Measurements from ENCODE around the gene PUS7L. TPM values are rescaled to one million over a fixed set of nuclear protein-coding genes. Genes with fewer than 3 reads are reported as not detected.
A peak's percentile ranks its signal among the peaks of the same experiment; 100 is the strongest.

Gene PUS7L
- polyA plus RNA-seq, 2 donors: 1.7 to 1.9 TPM

DNA sequence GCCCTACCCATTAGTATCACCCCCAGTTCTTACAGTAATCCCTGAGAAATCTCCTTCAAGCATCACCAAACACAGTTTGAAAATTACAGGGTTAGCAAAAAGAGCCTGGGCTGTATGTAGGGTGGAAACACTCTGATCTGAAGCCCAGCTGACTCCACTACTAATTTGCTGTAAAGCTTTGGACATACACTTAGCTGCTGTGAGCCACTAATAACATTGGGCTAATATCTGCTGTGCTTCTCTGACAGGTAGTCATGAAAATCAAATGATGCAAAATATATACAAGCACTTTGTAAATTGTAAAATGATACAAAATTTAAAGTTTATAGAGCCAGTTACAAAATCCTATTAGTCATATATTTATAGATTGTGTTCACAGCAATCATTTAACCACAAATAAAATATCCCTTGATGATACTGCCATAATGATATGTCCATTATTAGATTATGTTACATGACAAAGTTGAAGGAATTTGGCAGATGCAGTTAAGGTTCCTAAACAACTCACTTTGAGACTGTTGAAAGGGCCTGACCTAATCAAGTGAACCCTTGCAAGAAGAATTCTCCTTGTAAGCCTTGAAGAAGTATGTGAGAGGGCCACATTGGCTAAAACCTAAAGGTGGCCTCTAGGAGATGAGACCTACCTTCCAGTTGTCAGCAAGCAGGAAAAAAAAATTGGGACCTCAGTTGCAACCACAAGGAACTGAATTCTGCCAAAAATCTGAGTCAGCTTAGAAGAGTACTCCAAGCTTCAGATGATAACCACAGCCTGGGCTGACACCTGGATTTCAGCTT is 28.5 kb upstream of the PUS7L start:
- Histone ChIP-seq H3K9me3 (ENCODE audit: control insufficient read depth in 2 of 2, insufficient read depth in 1 of 2, low read depth in 1 of 2, low read length in 1 of 2) (no peaks in the 10 kb centered on the region), H3K27ac (ENCODE audit: low read depth in 2 of 2, low read length in 1 of 2) (no peak overlapping the region), H3K4me1 (ENCODE audit: control insufficient read depth in 2 of 2, insufficient read depth in 2 of 2, low read length in 1 of 2) (no peaks in the 10 kb centered on the region), H3K36me3 (ENCODE audit: control insufficient read depth in 2 of 2, insufficient read depth in 2 of 2, low read length in 1 of 2) (peaks cover 3 to 5% of the 10 kb centered on the region in 2 donors), H3K27me3 (ENCODE audit: control insufficient read depth in 1 of 2, insufficient read depth in 2 of 2, low read length in 2 of 2) (no peaks in the 10 kb centered on the region), H3K4me3 (ENCODE audit: low read depth in 1 of 2, low read length in 2 of 2) (no peak overlapping the region)

DNA sequence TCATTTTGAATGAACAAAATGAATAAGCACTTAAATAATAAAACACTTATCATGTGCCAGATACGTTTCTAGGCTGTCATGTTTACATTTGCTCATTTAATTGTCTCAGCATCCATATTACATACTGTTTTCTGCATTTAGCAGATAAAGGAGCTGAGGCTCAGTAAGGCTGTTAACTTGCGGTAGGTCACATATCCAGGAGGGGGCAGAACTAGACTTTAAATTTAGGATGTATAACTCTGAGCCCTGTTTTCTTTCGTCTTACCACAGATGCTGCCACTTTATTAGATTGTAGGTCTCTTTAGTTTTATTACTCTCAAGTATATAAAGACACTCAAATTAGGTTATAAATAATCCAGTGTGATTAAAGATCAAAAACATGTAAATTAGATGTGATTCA is 17.9 kb upstream of the PUS7L start:
- Histone ChIP-seq H3K27ac (ENCODE audit: low read depth in 2 of 2, low read length in 1 of 2) (no peak overlapping the region), H3K4me1 (ENCODE audit: control insufficient read depth in 2 of 2, insufficient read depth in 2 of 2, low read length in 1 of 2) (no peaks in the 10 kb centered on the region), H3K4me3 (ENCODE audit: low read depth in 1 of 2, low read length in 2 of 2) (no peak overlapping the region), H3K9me3 (ENCODE audit: control insufficient read depth in 2 of 2, insufficient read depth in 1 of 2, low read depth in 1 of 2, low read length in 1 of 2) (no peaks in the 10 kb centered on the region), H3K36me3 (ENCODE audit: control insufficient read depth in 2 of 2, insufficient read depth in 2 of 2, low read length in 1 of 2) (peaks cover 0 to 7% of the 10 kb centered on the region in 2 donors), H3K27me3 (ENCODE audit: control insufficient read depth in 1 of 2, insufficient read depth in 2 of 2, low read length in 2 of 2) (no peaks in the 10 kb centered on the region)
- WGBS, 2 donors: 59% methylated on average over 3 of the region's 3 CpGs

DNA sequence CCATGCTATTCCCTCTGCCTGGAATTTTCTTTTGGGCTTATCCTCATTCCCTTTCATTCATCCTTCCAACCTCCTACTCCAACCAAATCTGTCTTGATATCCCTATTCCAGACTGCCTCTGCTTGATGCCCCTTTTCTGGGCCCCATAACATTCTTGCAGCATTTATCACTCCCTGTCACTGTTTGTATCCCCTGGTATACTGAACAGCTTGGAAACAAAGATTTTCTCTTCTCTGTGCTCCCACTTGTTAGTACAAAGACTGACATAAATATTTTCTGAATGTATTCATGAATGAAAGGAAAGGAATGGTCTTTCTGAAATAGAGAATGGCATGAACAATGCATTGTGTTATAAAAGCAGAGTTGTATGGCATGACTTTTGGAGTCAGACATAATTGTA is 7.7 kb upstream of the PUS7L start:
- no peaks in the 10 kb centered on the region for H3K27me3 ChIP-seq (ENCODE audit: control insufficient read depth in 1 of 2, insufficient read depth in 2 of 2, low read length in 2 of 2)
- H3K36me3 ChIP-seq (ENCODE audit: control insufficient read depth in 2 of 2, insufficient read depth in 2 of 2, low read length in 1 of 2): peaks cover 0 to 6% of the 10 kb centered on the region in 2 donors

DNA sequence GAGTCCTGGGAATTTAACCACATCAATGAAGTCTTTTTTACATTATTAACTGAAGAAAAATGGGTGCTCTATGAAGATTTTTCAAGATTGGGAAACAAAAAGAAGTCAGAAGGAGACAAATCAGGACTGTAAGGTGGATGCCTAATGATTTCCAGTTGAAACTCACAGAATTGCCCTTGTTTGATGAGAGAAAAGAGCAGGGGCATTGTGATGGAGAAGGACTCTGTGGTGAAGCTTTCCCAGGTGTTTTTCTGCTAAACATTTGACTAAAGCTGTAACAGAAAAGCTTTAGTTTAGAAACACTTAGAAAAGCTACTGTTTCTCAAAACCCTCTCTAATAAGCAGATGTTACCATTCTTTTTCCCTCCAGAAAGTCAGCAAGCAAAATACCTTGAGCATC is 5.9 kb upstream of the PUS7L start:
- no peak overlapping the region for H3K27ac ChIP-seq (ENCODE audit: low read depth in 2 of 2, low read length in 1 of 2)
- H3K27me3 ChIP-seq (ENCODE audit: control insufficient read depth in 1 of 2, insufficient read depth in 2 of 2, low read length in 2 of 2): no peaks in the 10 kb centered on the region
- H3K36me3 ChIP-seq (ENCODE audit: control insufficient read depth in 2 of 2, insufficient read depth in 2 of 2, low read length in 1 of 2): peaks cover 0 to 6% of the 10 kb centered on the region in 2 donors
- no peaks in the 10 kb centered on the region for H3K9me3 ChIP-seq (ENCODE audit: control insufficient read depth in 2 of 2, insufficient read depth in 1 of 2, low read depth in 1 of 2, low read length in 1 of 2)
- no peak overlapping the region for H3K4me3 ChIP-seq (ENCODE audit: low read depth in 1 of 2, low read length in 2 of 2)
- H3K4me1 ChIP-seq (ENCODE audit: control insufficient read depth in 2 of 2, insufficient read depth in 2 of 2, low read length in 1 of 2): peaks cover 3 to 8% of the 10 kb centered on the region in 2 donors

More for the DNA sequence above, 7.7 kb upstream of the PUS7L start:
- H3K4me3 ChIP-seq (ENCODE audit: low read depth in 1 of 2, low read length in 2 of 2): no peak overlapping the region
- no peaks in the 10 kb centered on the region for H3K9me3 ChIP-seq (ENCODE audit: control insufficient read depth in 2 of 2, insufficient read depth in 1 of 2, low read depth in 1 of 2, low read length in 1 of 2)
- no peak overlapping the region for H3K27ac ChIP-seq (ENCODE audit: low read depth in 2 of 2, low read length in 1 of 2)
- H3K4me1 ChIP-seq (ENCODE audit: control insufficient read depth in 2 of 2, insufficient read depth in 2 of 2, low read length in 1 of 2): no peaks in the 10 kb centered on the region

DNA sequence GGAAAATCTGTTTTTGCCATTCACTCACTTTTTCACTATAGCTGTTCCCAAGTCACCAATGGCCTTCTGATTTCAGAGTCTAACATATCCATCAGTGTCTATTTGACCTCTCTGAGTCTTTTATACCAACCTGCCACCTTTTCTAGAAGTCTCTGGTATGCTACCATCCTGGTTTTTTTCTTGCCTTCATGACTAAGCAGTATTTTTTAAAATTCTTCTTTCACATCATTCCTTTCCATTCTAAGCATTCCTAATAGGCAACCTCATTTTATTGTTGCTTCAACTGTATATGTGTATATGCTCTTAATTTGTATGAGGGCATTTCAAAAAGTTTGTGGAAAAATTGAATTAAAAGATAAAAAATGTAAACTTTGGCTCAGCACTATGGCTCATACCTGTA is 5.2 kb upstream of the PUS7L start:
- Histone ChIP-seq H3K4me1 (ENCODE audit: control insufficient read depth in 2 of 2, insufficient read depth in 2 of 2, low read length in 1 of 2) (peaks cover 3 to 8% of the 10 kb centered on the region in 2 donors), H3K9me3 (ENCODE audit: control insufficient read depth in 2 of 2, insufficient read depth in 1 of 2, low read depth in 1 of 2, low read length in 1 of 2) (no peaks in the 10 kb centered on the region), H3K4me3 (ENCODE audit: low read depth in 1 of 2, low read length in 2 of 2) (no peak overlapping the region), H3K36me3 (ENCODE audit: control insufficient read depth in 2 of 2, insufficient read depth in 2 of 2, low read length in 1 of 2) (peaks cover 0 to 2% of the 10 kb centered on the region in 2 donors), H3K27me3 (ENCODE audit: control insufficient read depth in 1 of 2, insufficient read depth in 2 of 2, low read length in 2 of 2) (no peaks in the 10 kb centered on the region), H3K27ac (ENCODE audit: low read depth in 2 of 2, low read length in 1 of 2) (no peak overlapping the region)

DNA sequence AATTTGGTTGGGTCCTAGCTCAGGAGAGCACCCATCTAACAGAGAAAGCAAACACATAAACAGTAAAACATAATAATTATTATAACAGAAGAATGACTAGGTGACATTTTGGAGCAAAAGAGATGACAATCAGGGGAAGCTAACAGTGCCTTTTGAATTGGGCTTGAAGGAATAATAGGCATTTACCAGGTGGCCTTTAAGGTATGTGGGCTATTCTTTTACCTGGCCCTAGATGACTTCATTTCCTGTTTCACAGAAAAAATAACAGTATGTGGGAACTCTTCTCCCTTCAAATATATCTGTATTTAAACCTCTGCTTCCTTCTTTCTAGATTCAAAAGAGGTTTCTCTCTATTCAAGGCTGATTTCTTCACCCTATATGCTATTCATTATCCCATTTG is 4.0 kb upstream of the PUS7L start:
- no peak overlapping the region for H3K27ac ChIP-seq (ENCODE audit: low read depth in 2 of 2, low read length in 1 of 2)
- no peaks in the 10 kb centered on the region for H3K9me3 ChIP-seq (ENCODE audit: control insufficient read depth in 2 of 2, insufficient read depth in 1 of 2, low read depth in 1 of 2, low read length in 1 of 2)
- H3K4me1 ChIP-seq (ENCODE audit: control insufficient read depth in 2 of 2, insufficient read depth in 2 of 2, low read length in 1 of 2): peaks cover 3 to 10% of the 10 kb centered on the region in 2 donors
- H3K36me3 ChIP-seq (ENCODE audit: control insufficient read depth in 2 of 2, insufficient read depth in 2 of 2, low read length in 1 of 2): no peaks in the 10 kb centered on the region
- H3K4me3 ChIP-seq (ENCODE audit: low read depth in 1 of 2, low read length in 2 of 2): peak overlapping the region in 1 of 2 donors; percentile 38
- no peaks in the 10 kb centered on the region for H3K27me3 ChIP-seq (ENCODE audit: control insufficient read depth in 1 of 2, insufficient read depth in 2 of 2, low read length in 2 of 2)

DNA sequence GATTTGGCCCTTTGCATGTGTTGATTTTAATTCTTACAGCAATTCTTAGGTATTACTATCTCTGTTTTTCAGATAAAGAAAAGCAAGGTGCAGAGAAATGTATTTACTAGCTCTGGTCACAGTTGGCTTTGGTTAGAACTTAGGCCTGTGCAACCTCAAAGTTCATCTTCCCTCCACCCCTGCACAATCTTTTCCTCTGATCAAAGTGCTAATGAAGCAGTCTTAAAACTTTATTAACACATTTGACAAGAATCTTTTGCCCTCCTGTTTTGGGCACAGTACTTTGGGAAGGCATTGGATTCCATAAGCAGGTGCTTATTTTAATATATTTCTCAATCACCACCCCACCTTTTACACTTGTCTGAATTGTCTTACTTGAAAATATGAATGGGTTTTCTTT is 2.9 kb upstream of the PUS7L start:
- peaks cover 3 to 11% of the 10 kb centered on the region in 2 donors for H3K4me1 ChIP-seq (ENCODE audit: control insufficient read depth in 2 of 2, insufficient read depth in 2 of 2, low read length in 1 of 2)
- H3K36me3 ChIP-seq (ENCODE audit: control insufficient read depth in 2 of 2, insufficient read depth in 2 of 2, low read length in 1 of 2): no peaks in the 10 kb centered on the region
- H3K4me3 ChIP-seq (ENCODE audit: low read depth in 1 of 2, low read length in 2 of 2): peak overlapping the region in 1 of 2 donors; percentile 86
- H3K27me3 ChIP-seq (ENCODE audit: control insufficient read depth in 1 of 2, insufficient read depth in 2 of 2, low read length in 2 of 2): no peaks in the 10 kb centered on the region
- peak overlapping the region in 1 of 2 donors; percentile 49 for H3K27ac ChIP-seq (ENCODE audit: low read depth in 2 of 2, low read length in 1 of 2)
- no peaks in the 10 kb centered on the region for H3K9me3 ChIP-seq (ENCODE audit: control insufficient read depth in 2 of 2, insufficient read depth in 1 of 2, low read depth in 1 of 2, low read length in 1 of 2)

DNA sequence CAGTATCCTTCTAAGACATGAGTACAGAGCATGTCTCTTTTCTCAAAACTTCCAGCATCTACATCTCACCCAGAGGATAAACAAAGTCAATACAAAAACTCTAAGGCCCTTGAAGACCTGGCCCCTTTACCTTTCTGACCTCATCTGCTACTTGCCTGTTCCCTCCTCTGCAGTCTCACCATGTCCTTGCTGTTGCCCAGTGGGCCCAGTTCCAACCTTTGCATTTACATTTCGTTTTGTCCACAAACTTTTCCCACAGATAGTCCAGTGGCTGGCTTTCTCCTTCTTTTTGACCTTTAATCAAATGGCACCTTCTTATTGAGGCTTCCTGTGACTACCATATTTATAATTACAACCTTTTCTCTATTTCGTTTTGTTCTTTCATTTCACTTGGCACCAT is 1.8 kb upstream of the PUS7L start:
- WGBS, 2 donors: 59 to 74% methylated on average over 2 of the region's 2 CpGs
- Histone ChIP-seq H3K27me3 (ENCODE audit: control insufficient read depth in 1 of 2, insufficient read depth in 2 of 2, low read length in 2 of 2) (no peaks in the 10 kb centered on the region), H3K36me3 (ENCODE audit: control insufficient read depth in 2 of 2, insufficient read depth in 2 of 2, low read length in 1 of 2) (no peaks in the 10 kb centered on the region), H3K27ac (ENCODE audit: low read depth in 2 of 2, low read length in 1 of 2) (peak overlapping the region in 1 of 2 donors; percentile 37), H3K4me1 (ENCODE audit: control insufficient read depth in 2 of 2, insufficient read depth in 2 of 2, low read length in 1 of 2) (peaks cover 3 to 11% of the 10 kb centered on the region in 2 donors), H3K9me3 (ENCODE audit: control insufficient read depth in 2 of 2, insufficient read depth in 1 of 2, low read depth in 1 of 2, low read length in 1 of 2) (no peaks in the 10 kb centered on the region), H3K4me3 (ENCODE audit: low read depth in 1 of 2, low read length in 2 of 2) (peak overlapping the region; percentile 74 to 86)

DNA sequence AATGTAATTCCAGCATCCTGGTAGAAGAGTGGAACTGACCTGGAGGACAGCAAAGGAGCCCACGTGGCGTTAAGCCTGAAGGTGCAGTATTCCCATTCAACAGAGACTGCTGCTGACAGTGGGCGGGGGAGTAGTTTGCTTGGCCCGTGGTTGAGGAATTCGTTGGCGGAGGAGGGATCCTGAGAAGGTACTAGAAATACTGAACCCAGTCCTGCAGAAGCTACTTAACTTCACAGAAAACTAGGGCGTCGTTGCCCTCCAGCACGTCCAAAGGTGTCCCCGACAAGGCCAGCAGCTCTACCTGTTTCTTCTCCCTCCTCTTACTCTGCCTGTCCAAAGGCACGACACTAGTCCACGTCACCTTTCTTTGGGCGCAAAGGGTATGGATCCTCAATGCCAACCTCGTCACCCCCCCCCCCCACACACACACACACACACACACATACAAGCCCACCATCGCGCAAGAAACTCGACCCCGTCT is 303 bp downstream of the PUS7L start:
- H3K4me3 ChIP-seq (ENCODE audit: low read depth in 1 of 2, low read length in 2 of 2): peak overlapping the region; percentile 74 to 86
- no peaks in the 10 kb centered on the region for H3K36me3 ChIP-seq (ENCODE audit: control insufficient read depth in 2 of 2, insufficient read depth in 2 of 2, low read length in 1 of 2)
- WGBS, 2 donors: 0 to 3% methylated on average over 18 of the region's 18 CpGs
- peaks cover 3 to 11% of the 10 kb centered on the region in 2 donors for H3K4me1 ChIP-seq (ENCODE audit: control insufficient read depth in 2 of 2, insufficient read depth in 2 of 2, low read length in 1 of 2)
- H3K27ac ChIP-seq (ENCODE audit: low read depth in 2 of 2, low read length in 1 of 2): peak overlapping the region; percentile 95 to 99
- no peaks in the 10 kb centered on the region for H3K9me3 ChIP-seq (ENCODE audit: control insufficient read depth in 2 of 2, insufficient read depth in 1 of 2, low read depth in 1 of 2, low read length in 1 of 2)
- H3K27me3 ChIP-seq (ENCODE audit: control insufficient read depth in 1 of 2, insufficient read depth in 2 of 2, low read length in 2 of 2): no peaks in the 10 kb centered on the region

DNA sequence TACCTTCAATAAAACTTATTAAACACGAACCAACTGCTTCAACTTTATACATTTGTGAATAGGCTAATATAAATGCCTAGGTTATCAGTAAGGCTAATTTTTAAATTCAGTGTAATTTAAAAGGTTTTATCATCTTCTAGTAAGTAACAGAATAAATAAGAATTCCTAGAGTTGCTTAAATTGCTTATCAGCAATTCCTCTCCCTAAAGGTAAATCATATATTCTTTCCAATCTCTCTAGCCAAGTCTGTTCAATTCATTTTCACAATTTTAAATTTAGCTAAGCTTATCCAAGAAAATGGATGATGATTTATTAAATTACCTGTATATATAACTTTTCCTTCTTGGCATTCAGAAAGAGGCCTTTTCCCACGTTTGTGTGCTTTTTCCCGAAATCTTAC is 4.6 kb downstream of the PUS7L start:
- no peak overlapping the region for H3K4me3 ChIP-seq (ENCODE audit: low read depth in 1 of 2, low read length in 2 of 2)
- H3K27me3 ChIP-seq (ENCODE audit: control insufficient read depth in 1 of 2, insufficient read depth in 2 of 2, low read length in 2 of 2): no peaks in the 10 kb centered on the region
- WGBS, 2 donors: 94 to 96% methylated on average over 3 of the region's 3 CpGs
- H3K4me1 ChIP-seq (ENCODE audit: control insufficient read depth in 2 of 2, insufficient read depth in 2 of 2, low read length in 1 of 2): peaks cover 0 to 3% of the 10 kb centered on the region in 2 donors
- H3K36me3 ChIP-seq (ENCODE audit: control insufficient read depth in 2 of 2, insufficient read depth in 2 of 2, low read length in 1 of 2): no peaks in the 10 kb centered on the region
- H3K9me3 ChIP-seq (ENCODE audit: control insufficient read depth in 2 of 2, insufficient read depth in 1 of 2, low read depth in 1 of 2, low read length in 1 of 2): no peaks in the 10 kb centered on the region
- no peak overlapping the region for H3K27ac ChIP-seq (ENCODE audit: low read depth in 2 of 2, low read length in 1 of 2)

Measured in esophagus (tissue), 2 donors.